H1 (cell line): ENCODE measurements around the gene ATXN7.

ENCODE experiments used
- BRCA1 ChIP-seq: IDR thresholded peaks from 2 replicates; pipeline ENCODE4 v1.6.1; 2012; ENCODE audit warnings: low read depth, low read length, improper control_type of control experiment
- CTCF ChIP-seq, 3 experiments: IDR thresholded peaks; 1 replicate in 2 of 3; 2 replicates in 1 of 3; pipeline versions ENCODE4 v1.5.1 to v1.6.1; 2011; ENCODE audit warnings: low read length in 3 of 3, mild to moderate bottlenecking in 3 of 3, inconsistent platforms in 2 of 3, low read depth in 1 of 3, moderate library complexity in 1 of 3; ENCODE audit not compliant: insufficient read depth in 1 of 3; ENCODE audit errors: control extremely low read depth in 1 of 3
- EP300 ChIP-seq, 2 experiments: IDR thresholded peaks; 1 replicate in 1 of 2; 2 replicates in 1 of 2; pipeline ENCODE4 v1.6.1; 2011 to 2012; ENCODE audit warnings: low read depth in 2 of 2, low read length in 2 of 2, mild to moderate bottlenecking in 2 of 2, borderline replicate concordance in 1 of 2, inconsistent platforms in 1 of 2, moderate library complexity in 1 of 2
- EZH2 ChIP-seq: fragments of 200-600 bp; sonication (generic); IDR thresholded peaks from 2 replicates; pipeline ENCODE4 v1.7.1; 2012; ENCODE audit warnings: low read depth, mild to moderate bottlenecking, moderate library complexity, low read length, inconsistent platforms; ENCODE audit not compliant: severe bottlenecking
- MAFK ChIP-seq: IDR thresholded peaks from 2 replicates; pipeline ENCODE4 v1.6.1; 2012; ENCODE audit warnings: low read depth, mild to moderate bottlenecking, improper control_type of control experiment, low read length
- MAX ChIP-seq: IDR thresholded peaks from 2 replicates; pipeline ENCODE4 v1.6.1; 2012; ENCODE audit warnings: inconsistent platforms
- PHF8 ChIP-seq: fragments of 200-600 bp; sonication (generic); conservative IDR thresholded peaks from 2 replicates; pipeline ENCODE4 v1.7.1; 2012; ENCODE audit warnings: low read depth, mild to moderate bottlenecking, inconsistent platforms, low read length, moderate library complexity
- POLR2A ChIP-seq, 2 experiments: IDR thresholded peaks; 1 replicate in 1 of 2; 2 replicates in 1 of 2; pipeline ENCODE4 v1.6.1; 2011; ENCODE audit warnings: low read depth in 2 of 2, low read length in 2 of 2, mild to moderate bottlenecking in 2 of 2; ENCODE audit errors: control extremely low read depth in 1 of 2
- POLR2AphosphoS5 ChIP-seq: IDR thresholded peaks from 2 replicates; pipeline ENCODE4 v1.6.1; 2011; ENCODE audit warnings: low read depth, low read length
- RAD21 ChIP-seq, 2 experiments: IDR thresholded peaks in 1 of 2; conservative IDR thresholded peaks in 1 of 2; 2 replicates each; pipeline ENCODE4 v1.6.1; 2011; ENCODE audit warnings: low read depth in 2 of 2, low read length in 2 of 2, improper control_type of control experiment in 1 of 2, inconsistent platforms in 1 of 2, mild to moderate bottlenecking in 1 of 2, moderate library complexity in 1 of 2
- TAF7 ChIP-seq: optimal IDR thresholded peaks from 2 replicates; pipeline ENCODE3; 2011; ENCODE audit warnings: low read depth, mild to moderate bottlenecking, inconsistent platforms, low read length, moderate library complexity, borderline replicate concordance
- ZNF274 ChIP-seq: IDR thresholded peaks from 2 replicates; pipeline ENCODE4 v1.7.0; 2012; ENCODE audit warnings: low read length, borderline replicate concordance; ENCODE audit errors: extremely low read depth
- TF ChIP-seq, protein P1 (sequence below): IDR thresholded peaks from 2 replicates; pipeline ENCODE4 v1.6.1; 2012; ENCODE audit warnings: low read length, inconsistent platforms
- TF ChIP-seq, protein P2 (sequence below): IDR thresholded peaks from 2 replicates; pipeline ENCODE4 v1.6.1; 2011; ENCODE audit warnings: low read depth, mild to moderate bottlenecking, low read length; ENCODE audit not compliant: insufficient read depth

DNA sequence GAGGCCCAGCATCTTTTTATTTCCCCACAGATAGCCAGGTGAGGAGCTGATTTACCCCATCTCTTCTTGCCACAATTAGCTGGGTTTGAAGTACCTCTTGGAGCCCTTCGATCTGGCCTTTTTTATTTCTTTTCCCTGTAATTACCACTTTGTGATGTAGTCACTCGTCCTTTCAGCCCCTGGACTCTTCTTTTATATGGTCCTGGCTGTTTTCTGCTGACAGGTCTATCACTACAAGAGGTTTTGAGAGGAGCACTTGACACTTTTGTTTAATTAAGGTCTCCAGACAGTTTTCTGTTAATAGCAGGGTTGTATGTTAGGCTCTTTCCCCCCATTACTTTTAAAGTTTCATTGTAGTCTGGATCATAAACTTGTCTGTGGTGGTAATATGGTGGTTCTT lies 11.8 kb downstream of the ATXN7 start:
- TF ChIP-seq CTCF (IDR thresholded peaks at IDR 0.05; ENCODE audit: control extremely low read depth in 1 of 3, insufficient read depth in 1 of 3, low read depth in 1 of 3, low read length in 3 of 3) (no peak), POLR2A (IDR thresholded peaks at IDR 0.05; ENCODE audit: control extremely low read depth in 1 of 2, low read depth in 2 of 2, low read length in 2 of 2) (no peak), MAFK (no peak), MAX (no peak), BRCA1 (no peak), ZNF274 (no peak), POLR2AphosphoS5 (no peak), RAD21 (IDR thresholded peaks at IDR 0.05 in 1 of 2, conservative IDR thresholded peaks at IDR 0.05 in 1 of 2; ENCODE audit: low read depth in 2 of 2, low read length in 2 of 2) (no peak), EZH2 (no peak), EP300 (IDR thresholded peaks at IDR 0.05; ENCODE audit: borderline replicate concordance in 1 of 2, low read depth in 2 of 2, low read length in 2 of 2) (no peak), PHF8 (no peak), TAF7 (no peak)
- TF ChIP-seq, protein P1, sequence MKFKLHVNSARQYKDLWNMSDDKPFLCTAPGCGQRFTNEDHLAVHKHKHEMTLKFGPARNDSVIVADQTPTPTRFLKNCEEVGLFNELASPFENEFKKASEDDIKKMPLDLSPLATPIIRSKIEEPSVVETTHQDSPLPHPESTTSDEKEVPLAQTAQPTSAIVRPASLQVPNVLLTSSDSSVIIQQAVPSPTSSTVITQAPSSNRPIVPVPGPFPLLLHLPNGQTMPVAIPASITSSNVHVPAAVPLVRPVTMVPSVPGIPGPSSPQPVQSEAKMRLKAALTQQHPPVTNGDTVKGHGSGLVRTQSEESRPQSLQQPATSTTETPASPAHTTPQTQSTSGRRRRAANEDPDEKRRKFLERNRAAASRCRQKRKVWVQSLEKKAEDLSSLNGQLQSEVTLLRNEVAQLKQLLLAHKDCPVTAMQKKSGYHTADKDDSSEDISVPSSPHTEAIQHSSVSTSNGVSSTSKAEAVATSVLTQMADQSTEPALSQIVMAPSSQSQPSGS = no peak
- TF ChIP-seq, protein P2, sequence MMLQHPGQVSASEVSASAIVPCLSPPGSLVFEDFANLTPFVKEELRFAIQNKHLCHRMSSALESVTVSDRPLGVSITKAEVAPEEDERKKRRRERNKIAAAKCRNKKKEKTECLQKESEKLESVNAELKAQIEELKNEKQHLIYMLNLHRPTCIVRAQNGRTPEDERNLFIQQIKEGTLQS = no peak
